ENCODE data around the gene C20orf96.

Gene C20orf96

GRCh38 chr20:288956-289692 is 1.4 kb downstream of the C20orf96 start:
- H3K27ac ChIP-seq (replicated peaks; ENCODE audit: low read length) = no peak overlapping the region

DNA sequence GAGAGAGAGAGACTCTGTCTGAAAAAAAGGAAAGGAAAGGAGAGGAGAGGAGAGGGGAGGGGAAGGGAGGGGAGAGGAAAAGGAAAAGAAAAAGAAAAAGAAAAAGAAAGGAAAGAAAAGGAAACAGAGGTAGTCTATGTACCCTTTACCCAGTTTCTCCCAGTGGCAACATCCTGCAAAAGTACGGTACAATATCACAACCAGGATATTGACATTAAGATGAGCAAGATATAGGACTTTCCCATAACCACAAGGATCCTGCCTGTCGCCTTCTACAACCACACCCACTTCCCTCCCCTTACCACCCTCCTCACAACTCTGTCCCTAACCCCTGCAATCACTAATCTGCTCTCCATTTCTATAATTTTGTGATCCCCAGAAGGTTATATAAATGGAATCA is 4.0 kb downstream of the C20orf96 start:
- Histone ChIP-seq H2BK120ac (ENCODE audit: low read depth, low read length) (no peak overlapping the region), H2AK5ac (ENCODE audit: low read depth, low read length) (no peak overlapping the region), H3K23ac (ENCODE audit: low read depth, low read length, poor library complexity) (no peak overlapping the region), H3K36me3 (replicated peaks in 1 of 2; ENCODE audit: control insufficient read depth in 2 of 2, insufficient read depth in 2 of 2, low read length in 2 of 2) (peaks cover 10 to 50% of the 10 kb centered on the region in 2 donors), H2BK5ac (ENCODE audit: low read length) (no peak overlapping the region), H3K79me1 (ENCODE audit: low read depth, low read length) (no peaks in the 10 kb centered on the region), H3K27me3 (ENCODE audit: control insufficient read depth in 3 of 3, insufficient read depth in 3 of 3, low read depth in 1 of 3, low read length in 3 of 3) (no peaks in the 10 kb centered on the region), H4K8ac (ENCODE audit: low read depth, low read length) (no peak overlapping the region), H3K4me1 (ENCODE audit: control insufficient read depth in 2 of 2, insufficient read depth in 1 of 2, low read depth in 1 of 2, low read length in 2 of 2) (peaks cover 2 to 5% of the 10 kb centered on the region in 2 donors), H2BK15ac (ENCODE audit: low read length) (no peak overlapping the region), H3K14ac (ENCODE audit: low read length) (no peak overlapping the region), H3K4me3 (ENCODE audit: low read length in 2 of 2) (no peak overlapping the region), H3K4ac (ENCODE audit: low read length) (no peak overlapping the region), H3K4me2 (ENCODE audit: insufficient read depth, low read length, poor library complexity, severe bottlenecking) (no peak overlapping the region), H2AFZ (ENCODE audit: low read length) (no peak overlapping the region), H3K18ac (ENCODE audit: low read length) (no peak overlapping the region), H4K91ac (ENCODE audit: low read depth, low read length, poor library complexity) (no peak overlapping the region), H3K9me3 (replicated peaks in 1 of 2; ENCODE audit: control insufficient read depth in 2 of 2, insufficient read depth in 1 of 2, low read depth in 1 of 2, low read length in 2 of 2) (peaks cover 5 to 6% of the 10 kb centered on the region in 2 donors), H2BK12ac (ENCODE audit: low read length) (no peak overlapping the region), H3K9ac (ENCODE audit: low read depth, low read length, poor library complexity) (no peak overlapping the region), H3K27ac (replicated peaks; ENCODE audit: low read length) (no peak overlapping the region)
- no peak for DNase-seq (ENCODE audit: low spot score)
- no CpG with 5 or more reads among the region's 2 CpGs for WGBS, 2 donors (ENCODE audit: extremely low coverage in 2 of 2, insufficient read length in 2 of 2, insufficient replicate concordance in 1 of 2)

More at GRCh38 chr20:288956-289692, 1.4 kb downstream of the C20orf96 start:
- H3K4me1 ChIP-seq (ENCODE audit: control insufficient read depth in 2 of 2, insufficient read depth in 1 of 2, low read depth in 1 of 2, low read length in 2 of 2) = peaks cover 7 to 8% of the 10 kb centered on the region in 2 donors
- H2BK15ac ChIP-seq (ENCODE audit: low read length) = no peak overlapping the region
- H3K79me1 ChIP-seq (ENCODE audit: low read depth, low read length) = no peaks in the 10 kb centered on the region
- no peak overlapping the region for H3K4ac ChIP-seq (ENCODE audit: low read length)
- H3K23ac ChIP-seq (ENCODE audit: low read depth, low read length, poor library complexity) = no peak overlapping the region
- H3K9me3 ChIP-seq (replicated peaks in 1 of 2; ENCODE audit: control insufficient read depth in 2 of 2, insufficient read depth in 1 of 2, low read depth in 1 of 2, low read length in 2 of 2) = peaks cover 5 to 6% of the 10 kb centered on the region in 2 donors
- no peak overlapping the region for H4K91ac ChIP-seq (ENCODE audit: low read depth, low read length, poor library complexity)
- H2AK5ac ChIP-seq (ENCODE audit: low read depth, low read length) = no peak overlapping the region
- H2BK120ac ChIP-seq (ENCODE audit: low read depth, low read length) = no peak overlapping the region
- H2BK5ac ChIP-seq (ENCODE audit: low read length) = no peak overlapping the region
- H4K8ac ChIP-seq (ENCODE audit: low read depth, low read length) = no peak overlapping the region
- no peaks in the 10 kb centered on the region for H3K27me3 ChIP-seq (ENCODE audit: control insufficient read depth in 3 of 3, insufficient read depth in 3 of 3, low read depth in 1 of 3, low read length in 3 of 3)
- H3K9ac ChIP-seq (ENCODE audit: low read depth, low read length, poor library complexity) = no peak overlapping the region
- WGBS, 2 donors (ENCODE audit: extremely low coverage in 2 of 2, insufficient read length in 2 of 2, insufficient replicate concordance in 1 of 2) = no CpG with 5 or more reads among the region's 3 CpGs
- no peak overlapping the region for H2BK12ac ChIP-seq (ENCODE audit: low read length)
- no peak overlapping the region for H2AFZ ChIP-seq (ENCODE audit: low read length)
- H3K14ac ChIP-seq (ENCODE audit: low read length) = no peak overlapping the region
- DNase-seq (ENCODE audit: low spot score) = no peak
- no peak overlapping the region for H3K4me2 ChIP-seq (ENCODE audit: insufficient read depth, low read length, poor library complexity, severe bottlenecking)
- peaks cover 2 to 26% of the 10 kb centered on the region in 2 donors for H3K36me3 ChIP-seq (replicated peaks in 1 of 2; ENCODE audit: control insufficient read depth in 2 of 2, insufficient read depth in 2 of 2, low read length in 2 of 2)
- peak overlapping the region in 1 of 2 donors; percentile 80 for H3K4me3 ChIP-seq (ENCODE audit: low read length in 2 of 2)
- H3K18ac ChIP-seq (ENCODE audit: low read length) = no peak overlapping the region

DNA sequence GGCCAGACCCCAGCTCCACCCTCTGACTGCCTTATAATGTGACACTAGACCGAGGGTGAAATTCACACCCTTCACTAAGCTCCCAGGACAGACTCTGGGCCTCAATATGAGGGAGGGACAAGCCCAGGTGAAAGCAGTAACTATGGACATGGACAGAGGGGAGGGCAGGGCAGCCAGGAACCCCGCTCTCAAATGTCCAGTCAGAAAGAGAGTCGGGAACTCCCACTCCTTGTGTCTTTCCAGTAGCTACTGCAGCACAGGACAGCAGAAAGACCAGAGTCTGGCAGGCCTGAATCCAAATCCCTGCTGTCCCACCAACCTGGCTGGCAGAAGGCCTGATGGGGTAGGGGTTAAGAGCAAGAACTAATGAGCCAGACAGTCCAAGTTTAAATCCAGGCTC is 6.4 kb downstream of the C20orf96 start:
- H2BK12ac ChIP-seq (ENCODE audit: low read length) = no peak overlapping the region

GRCh38 chr20:278607-279571 is 11.7 kb downstream of the C20orf96 start:
- no peak overlapping the region for H3K18ac ChIP-seq (ENCODE audit: low read length)
- H3K14ac ChIP-seq (ENCODE audit: low read length) = no peak overlapping the region
- no peak overlapping the region for H2BK15ac ChIP-seq (ENCODE audit: low read length)
- H2AK5ac ChIP-seq (ENCODE audit: low read depth, low read length) = no peak overlapping the region
- no peak overlapping the region for H3K4me3 ChIP-seq (ENCODE audit: low read length in 2 of 2)
- no CpG with 5 or more reads among the region's 88 CpGs for WGBS, 2 donors (ENCODE audit: extremely low coverage in 2 of 2, insufficient read length in 2 of 2, insufficient replicate concordance in 1 of 2)
- H3K4me1 ChIP-seq (ENCODE audit: control insufficient read depth in 2 of 2, insufficient read depth in 1 of 2, low read depth in 1 of 2, low read length in 2 of 2) = no peaks in the 10 kb centered on the region
- H2AFZ ChIP-seq (ENCODE audit: low read length) = no peak overlapping the region
- no peak overlapping the region for H3K9ac ChIP-seq (ENCODE audit: low read depth, low read length, poor library complexity)
- no peaks in the 10 kb centered on the region for H3K9me3 ChIP-seq (replicated peaks in 1 of 2; ENCODE audit: control insufficient read depth in 2 of 2, insufficient read depth in 1 of 2, low read depth in 1 of 2, low read length in 2 of 2)
- no peak overlapping the region for H3K23ac ChIP-seq (ENCODE audit: low read depth, low read length, poor library complexity)
- no peak overlapping the region for H2BK120ac ChIP-seq (ENCODE audit: low read depth, low read length)
- H3K27ac ChIP-seq (replicated peaks; ENCODE audit: low read length) = no peak overlapping the region
- no peak overlapping the region for H4K8ac ChIP-seq (ENCODE audit: low read depth, low read length)
- no peak overlapping the region for H4K91ac ChIP-seq (ENCODE audit: low read depth, low read length, poor library complexity)
- H2BK12ac ChIP-seq (ENCODE audit: low read length) = peak overlapping the region; percentile 78
- H3K27me3 ChIP-seq (ENCODE audit: control insufficient read depth in 3 of 3, insufficient read depth in 3 of 3, low read depth in 1 of 3, low read length in 3 of 3) = no peaks in the 10 kb centered on the region
- peaks cover 39 to 88% of the 10 kb centered on the region in 2 donors for H3K36me3 ChIP-seq (replicated peaks in 1 of 2; ENCODE audit: control insufficient read depth in 2 of 2, insufficient read depth in 2 of 2, low read length in 2 of 2)
- H3K79me1 ChIP-seq (ENCODE audit: low read depth, low read length) = no peaks in the 10 kb centered on the region
- no peak for DNase-seq (ENCODE audit: low spot score)
- H2BK5ac ChIP-seq (ENCODE audit: low read length) = no peak overlapping the region
- H3K4me2 ChIP-seq (ENCODE audit: insufficient read depth, low read length, poor library complexity, severe bottlenecking) = no peak overlapping the region
- no peak overlapping the region for H3K4ac ChIP-seq (ENCODE audit: low read length)

More for the DNA sequence above, 6.4 kb downstream of the C20orf96 start:
- no CpG with 5 or more reads among the region's 3 CpGs for WGBS, 2 donors (ENCODE audit: extremely low coverage in 2 of 2, insufficient read length in 2 of 2, insufficient replicate concordance in 1 of 2)
- Histone ChIP-seq H3K4ac (ENCODE audit: low read length) (no peak overlapping the region), H2BK5ac (ENCODE audit: low read length) (no peak overlapping the region), H4K91ac (ENCODE audit: low read depth, low read length, poor library complexity) (no peak overlapping the region), H3K36me3 (replicated peaks in 1 of 2; ENCODE audit: control insufficient read depth in 2 of 2, insufficient read depth in 2 of 2, low read length in 2 of 2) (peaks cover 10 to 67% of the 10 kb centered on the region in 2 donors), H3K27me3 (ENCODE audit: control insufficient read depth in 3 of 3, insufficient read depth in 3 of 3, low read depth in 1 of 3, low read length in 3 of 3) (no peaks in the 10 kb centered on the region), H2BK120ac (ENCODE audit: low read depth, low read length) (no peak overlapping the region), H3K79me1 (ENCODE audit: low read depth, low read length) (no peaks in the 10 kb centered on the region), H3K9me3 (replicated peaks in 1 of 2; ENCODE audit: control insufficient read depth in 2 of 2, insufficient read depth in 1 of 2, low read depth in 1 of 2, low read length in 2 of 2) (peaks cover 3% of the 10 kb centered on the region in 2 donors), H2AK5ac (ENCODE audit: low read depth, low read length) (no peak overlapping the region), H3K27ac (replicated peaks; ENCODE audit: low read length) (no peak overlapping the region), H3K18ac (ENCODE audit: low read length) (no peak overlapping the region), H3K4me2 (ENCODE audit: insufficient read depth, low read length, poor library complexity, severe bottlenecking) (no peak overlapping the region), H2BK15ac (ENCODE audit: low read length) (no peak overlapping the region), H3K4me3 (ENCODE audit: low read length in 2 of 2) (no peak overlapping the region), H3K14ac (ENCODE audit: low read length) (no peak overlapping the region), H4K8ac (ENCODE audit: low read depth, low read length) (peak overlapping the region; percentile 88), H2AFZ (ENCODE audit: low read length) (no peak overlapping the region), H3K23ac (ENCODE audit: low read depth, low read length, poor library complexity) (no peak overlapping the region), H3K9ac (ENCODE audit: low read depth, low read length, poor library complexity) (no peak overlapping the region), H3K4me1 (ENCODE audit: control insufficient read depth in 2 of 2, insufficient read depth in 1 of 2, low read depth in 1 of 2, low read length in 2 of 2) (no peaks in the 10 kb centered on the region)
- DNase-seq (ENCODE audit: low spot score) = no peak

All from neuronal stem cell (in vitro differentiated cells).